Colonic mucosa (tissue), 4 donors: ENCODE data around the gene MPST. TPM values are rescaled to one million over a fixed set of nuclear protein-coding genes. Genes with fewer than 3 reads are reported as not detected.
A peak's percentile ranks its signal among the peaks of the same experiment; 100 is the strongest.

Experiments
- DNase-seq: peaks from one replicate; pipeline ENCODE4 v3.0.0-alpha.2; 2020
- H3K27ac ChIP-seq: fragments of 200-600 bp; one replicate; pipeline ENCODE4 v1.8.0; 2021
- H3K27me3 ChIP-seq: fragments of 200-600 bp; one replicate; pipeline ENCODE4 v1.8.0; 2021
- H3K36me3 ChIP-seq: fragments of 200-600 bp; one replicate; pipeline ENCODE4 v1.8.0; 2021
- H3K4me1 ChIP-seq: fragments of 200-600 bp; one replicate; pipeline ENCODE4 v1.8.0; 2021; ENCODE audit warnings: mild to moderate bottlenecking
- H3K4me3 ChIP-seq: fragments of 200-600 bp; one replicate; pipeline ENCODE4 v1.8.0; 2021
- H3K9ac ChIP-seq, 2 donors: one replicate each; pipeline ENCODE4 v1.7.0; 2013; ENCODE audit warnings: control low read depth in 2 of 2, low read depth in 2 of 2, low read length in 2 of 2
- H3K9me3 ChIP-seq: fragments of 200-600 bp; one replicate; pipeline ENCODE4 v1.8.0; 2021
- CTCF ChIP-seq: fragments of 200-600 bp; IDR thresholded peaks from one replicate; pipeline ENCODE4 v1.8.0; 2022; ENCODE audit warnings: antibody characterized with exemption, mild to moderate bottlenecking
- intact Hi-C: fragments of 100-400 bp; cut with DNase I; formaldehyde crosslinking; loops from one replicate; pipeline ENCODE4 v1.14.1; 2022
- total RNA-seq, 2 donors: library from RNA; stranded (reverse); fragmentation: NEBNext Ultra II Directional in 1 of 2; extraction: Animal tissue kit (Norgen Biotek cat#: 25700) in 1 of 2; gene quantifications; one replicate each; pipeline ENCODE4 v1.2.1, GENCODE V29; 2021
- donor health status: healthy.
- donor health status: DM: no; HTN: no; CAD: no.
- donor health status: DM: no; HTN: no; CAD: no.

The MPST gene
- total RNA-seq, 2 donors from 2014 or later, result 217 to 259 TPM

- H3K36me3 ChIP-seq, result no peaks in the 10 kb centered on the region
- no peak for TF ChIP-seq CTCF
- H3K4me3 ChIP-seq, result no peak overlapping the region
- no peak overlapping the region for H3K27ac ChIP-seq
- no peaks in the 10 kb centered on the region for H3K9me3 ChIP-seq
- peaks cover 7% of the 10 kb centered on the region for H3K4me1 ChIP-seq
- intact Hi-C loops, result no loop called here
- H3K27me3 ChIP-seq, result no peaks in the 10 kb centered on the region
- H3K9ac ChIP-seq, result no peak overlapping the region
- DNase-seq, result no peak
These were observed 11.9 kb upstream of the MPST start for GRCh38 chr22:37007651-37008050.

DNA sequence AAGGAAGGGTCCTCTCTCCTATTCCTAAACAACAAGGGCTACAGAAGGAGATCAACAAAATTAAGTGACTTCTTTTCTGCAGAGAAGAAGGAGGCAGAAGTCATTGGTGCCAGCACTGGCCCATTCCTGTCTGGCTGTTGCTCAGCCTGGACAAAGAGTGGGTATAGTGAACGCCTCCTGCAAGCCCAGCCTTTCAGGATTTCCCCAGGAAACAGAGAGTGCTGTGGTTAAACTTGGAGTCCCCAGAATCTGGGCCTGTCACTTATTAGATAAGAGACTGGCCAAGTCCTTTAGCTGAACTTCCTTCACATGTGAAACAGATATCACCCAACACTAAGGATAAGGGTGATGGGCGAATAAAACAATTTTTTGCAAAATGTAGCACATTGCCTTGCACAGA, 11.2 kb upstream of the MPST start:
- intact Hi-C loops, result no loop called here
- no peaks in the 10 kb centered on the region for H3K27me3 ChIP-seq
- H3K9ac ChIP-seq, result no peak overlapping the region
- H3K36me3 ChIP-seq, result no peaks in the 10 kb centered on the region
- TF ChIP-seq CTCF, result no peak
- no peak overlapping the region for H3K4me3 ChIP-seq
- no peak for DNase-seq
- H3K4me1 ChIP-seq, result peaks cover 7% of the 10 kb centered on the region
- H3K9me3 ChIP-seq, result no peaks in the 10 kb centered on the region
- H3K27ac ChIP-seq, result no peak overlapping the region

- no peak overlapping the region for H3K27ac ChIP-seq
- H3K9ac ChIP-seq, result no peak overlapping the region
- no peak for TF ChIP-seq CTCF
- H3K4me3 ChIP-seq, result no peak overlapping the region
- no peaks in the 10 kb centered on the region for H3K9me3 ChIP-seq
- intact Hi-C loops, result no loop called here
- H3K36me3 ChIP-seq, result no peaks in the 10 kb centered on the region
- H3K4me1 ChIP-seq, result peaks cover 7% of the 10 kb centered on the region
- no peak for DNase-seq
- H3K27me3 ChIP-seq, result no peaks in the 10 kb centered on the region
These were observed 10.1 kb upstream of the MPST start for GRCh38 chr22:37009490-37009889.

DNA sequence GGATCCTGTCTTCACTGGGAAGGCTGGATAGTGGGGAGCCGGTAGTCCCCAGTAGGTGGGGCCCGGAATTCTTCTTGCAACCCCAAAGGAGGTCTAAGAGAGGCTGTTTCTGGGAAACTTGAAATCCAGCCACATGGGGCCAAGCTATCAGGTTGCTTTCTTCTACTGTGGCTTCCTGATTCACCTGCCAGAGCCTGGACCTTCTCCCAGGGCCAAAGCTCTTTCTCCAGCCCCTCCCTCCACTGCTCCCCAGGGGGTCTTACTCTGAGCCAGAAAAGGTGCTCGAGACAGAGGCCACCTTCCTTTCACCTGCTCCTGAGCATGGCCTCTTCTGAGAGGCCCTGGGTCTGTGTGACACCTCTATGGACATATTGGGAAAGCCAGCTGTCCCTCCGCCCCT, 9.4 kb upstream of the MPST start:
- no peak for TF ChIP-seq CTCF
- Histone ChIP-seq H3K4me3 (no peak overlapping the region), H3K9ac (no peak overlapping the region), H3K27me3 (no peaks in the 10 kb centered on the region), H3K27ac (no peak overlapping the region), H3K36me3 (no peaks in the 10 kb centered on the region), H3K4me1 (peaks cover 14% of the 10 kb centered on the region), H3K9me3 (no peaks in the 10 kb centered on the region)
- intact Hi-C loops, result no loop called here
- no peak for DNase-seq

DNA sequence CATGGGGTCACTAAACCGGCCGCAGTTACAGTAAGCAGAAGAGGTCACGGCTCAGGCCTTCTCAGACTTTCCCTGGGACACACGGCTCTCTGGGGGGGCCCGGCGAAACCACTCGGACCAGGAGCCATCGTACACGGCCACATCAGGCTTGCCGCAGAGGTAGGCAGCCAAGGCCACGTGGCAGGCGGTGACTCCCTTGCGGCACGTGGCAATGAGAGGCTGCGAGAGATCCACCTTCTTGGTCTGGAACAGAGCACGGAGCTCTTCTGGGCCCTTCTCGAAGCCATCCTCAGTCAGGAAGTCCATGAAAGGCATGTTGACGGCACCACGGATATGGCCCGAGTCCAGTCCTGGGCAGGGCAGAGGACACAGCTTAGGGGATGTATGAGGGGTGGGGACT, 8.6 kb upstream of the MPST start:
- peaks cover 18% of the 10 kb centered on the region for H3K4me1 ChIP-seq
- H3K36me3 ChIP-seq, result no peaks in the 10 kb centered on the region
- no peak for DNase-seq
- intact Hi-C loops, result no loop called here
- H3K9ac ChIP-seq, result peak overlapping the region in 1 of 2 donors; percentile 51
- no peak overlapping the region for H3K27ac ChIP-seq
- H3K4me3 ChIP-seq, result no peak overlapping the region
- H3K27me3 ChIP-seq, result no peaks in the 10 kb centered on the region
- no peaks in the 10 kb centered on the region for H3K9me3 ChIP-seq
- no peak for TF ChIP-seq CTCF

- no peak for DNase-seq
- no peak for TF ChIP-seq CTCF
- intact Hi-C loops, result no loop called here
- Histone ChIP-seq H3K36me3 (no peaks in the 10 kb centered on the region), H3K27ac (peak overlapping the region; percentile 55), H3K9ac (peak overlapping the region in 1 of 2 donors; percentile 73), H3K4me3 (no peak overlapping the region), H3K9me3 (no peaks in the 10 kb centered on the region), H3K4me1 (peaks cover 18% of the 10 kb centered on the region), H3K27me3 (no peaks in the 10 kb centered on the region)
These were observed 8.1 kb upstream of the MPST start for GRCh38 chr22:37011472-37011871.
